H7 (cell line): ENCODE results near the gene ACBD6. TPM values are rescaled to one million over a fixed set of nuclear protein-coding genes. Genes with fewer than 3 reads are reported as not detected.
"Not testable (repeated sequence)": the region's sequence is repeated elsewhere in the genome, so short reads cannot be mapped to it uniquely, and the experiment has no call there.

Source experiments
- DNase-seq: peaks from one replicate; pipeline ENCODE4 v3.0.0; 2012
- H3K27me3 ChIP-seq: 2 replicates; pipeline ENCODE4 v1.6.0; 2011; ENCODE audit warnings: mild to moderate bottlenecking, low read length; ENCODE audit not compliant: control insufficient read depth, insufficient read depth
- H3K36me3 ChIP-seq: replicated peaks from 2 replicates; pipeline ENCODE4 v1.5.1; 2011; ENCODE audit warnings: low read length; ENCODE audit not compliant: control insufficient read depth, insufficient read depth
- H3K4me3 ChIP-seq: 2 replicates; pipeline ENCODE4 v1.5.1; 2011; ENCODE audit warnings: low read depth, mild to moderate bottlenecking, control low read depth, low read length, moderate library complexity; ENCODE audit not compliant: insufficient read depth
- total RNA-seq: library from RNA; depleted of rRNA; stranded (reverse); fragments of >200 nt; shearing (Covaris generic); gene quantifications from 2 replicates; pipeline ENCODE4 v1.2.3, GENCODE V29; 2014; rRNA removed

ACBD6 gene, protein sequence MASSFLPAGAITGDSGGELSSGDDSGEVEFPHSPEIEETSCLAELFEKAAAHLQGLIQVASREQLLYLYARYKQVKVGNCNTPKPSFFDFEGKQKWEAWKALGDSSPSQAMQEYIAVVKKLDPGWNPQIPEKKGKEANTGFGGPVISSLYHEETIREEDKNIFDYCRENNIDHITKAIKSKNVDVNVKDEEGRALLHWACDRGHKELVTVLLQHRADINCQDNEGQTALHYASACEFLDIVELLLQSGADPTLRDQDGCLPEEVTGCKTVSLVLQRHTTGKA
- 69.2 and 73.2 TPM in 2 replicates for total RNA-seq

DNA sequence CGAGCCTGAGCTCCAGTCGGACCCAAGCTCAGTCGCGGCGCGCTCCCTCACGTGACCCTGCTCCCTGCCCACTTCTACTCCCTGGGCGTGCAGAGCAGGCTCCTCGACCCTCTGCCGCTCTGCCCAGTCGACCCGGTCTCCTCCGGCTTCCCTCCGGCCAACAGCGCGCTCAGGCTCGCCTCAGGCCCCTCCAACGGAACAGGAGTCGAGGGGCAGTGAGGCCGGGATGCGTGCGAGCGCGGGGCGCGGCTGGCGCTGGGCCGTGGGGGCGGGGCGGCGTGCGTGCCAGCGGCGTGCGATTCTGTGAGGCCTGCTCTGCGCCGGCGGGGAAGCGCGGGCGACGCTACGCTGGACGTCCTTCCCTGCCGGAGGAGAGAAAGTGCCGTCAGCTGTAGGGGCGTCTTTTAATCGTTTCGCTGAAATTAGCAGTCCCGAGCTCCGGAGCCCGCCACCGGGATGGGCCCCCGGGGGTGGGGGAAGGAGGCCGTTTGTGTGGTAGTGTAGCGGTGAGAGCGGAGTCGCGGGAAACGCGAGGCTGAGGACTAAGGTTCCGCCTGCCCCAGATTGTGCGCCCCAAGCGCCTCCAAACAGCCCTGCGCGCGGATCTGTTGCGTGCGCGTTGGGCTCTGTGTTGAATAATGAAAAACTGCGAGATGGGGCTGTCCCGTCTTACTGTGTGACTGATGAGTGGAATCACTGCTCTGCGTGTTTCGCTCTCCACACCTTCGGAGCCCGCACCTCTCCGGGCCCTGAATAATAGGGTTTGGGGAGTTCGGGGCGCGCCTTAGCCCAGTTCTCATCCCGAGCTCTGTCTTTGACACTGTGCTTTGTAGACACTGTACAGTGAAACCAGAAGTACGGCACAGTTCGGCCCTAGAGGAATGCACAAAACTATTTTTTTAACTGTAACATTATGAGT, at the start of gene ACBD6:
ACBD6 (minus strand) TSS at position 217 of the 919 bp plus-strand sequence. CDS start 311 bp downstream, outside the sequence.
- H3K27me3 ChIP-seq: peaks cover 2% of the 10 kb centered on the region; the same call in 1 of the 2 replicates
- peak within 1 kb of the TSS; percentile 60 for H3K4me3 ChIP-seq
- DNase-seq: peak; percentile 89
- H3K36me3 ChIP-seq: no peaks in the 10 kb centered on the region

DNA sequence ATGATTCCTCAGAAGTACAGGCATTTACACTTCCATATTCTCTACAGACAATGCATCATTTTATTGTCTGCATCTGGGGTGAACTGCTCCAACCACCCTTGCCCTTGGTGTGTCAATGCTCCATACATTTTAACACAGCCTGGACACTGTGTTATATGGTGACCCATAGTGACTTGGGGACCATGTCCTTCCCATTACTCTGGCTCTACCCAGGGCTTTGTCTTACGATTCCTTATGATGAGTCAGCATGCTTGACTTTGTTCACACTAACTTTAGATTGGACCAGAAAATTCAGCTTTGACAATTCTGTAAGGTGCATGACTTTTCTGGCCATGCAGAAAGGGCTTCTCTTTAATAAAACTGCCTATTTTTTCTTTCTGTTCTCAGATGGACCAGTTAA, 49.6 kb upstream of the ACBD6 start:
- no peak for DNase-seq
- no peak overlapping the region for H3K4me3 ChIP-seq
- H3K36me3 ChIP-seq: no peaks in the 10 kb centered on the region
- H3K27me3 ChIP-seq: no peaks in the 10 kb centered on the region; the same call in 1 of the 2 replicates

DNA sequence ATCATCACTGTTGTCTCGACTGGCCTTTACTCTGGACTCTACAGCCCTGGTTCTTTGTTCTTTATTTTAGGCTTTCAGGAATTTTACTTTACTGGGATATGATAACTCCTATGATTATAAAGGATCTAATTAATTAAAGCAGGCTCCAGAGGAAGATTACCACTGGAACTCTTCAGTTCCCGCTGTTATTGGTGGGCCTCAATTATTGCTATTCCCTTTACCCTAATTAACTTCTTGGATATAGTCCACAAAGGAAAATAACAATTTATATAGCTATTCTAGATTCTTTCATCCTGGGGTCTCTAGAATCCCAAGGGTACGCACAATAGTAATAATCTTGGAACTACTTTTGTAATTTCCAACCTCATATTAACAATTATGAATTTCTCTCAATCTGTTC, 47.9 kb upstream of the ACBD6 start:
- no peaks in the 10 kb centered on the region for H3K27me3 ChIP-seq
- no peak for DNase-seq
- no peak overlapping the region for H3K4me3 ChIP-seq
- H3K36me3 ChIP-seq: no peaks in the 10 kb centered on the region

DNA sequence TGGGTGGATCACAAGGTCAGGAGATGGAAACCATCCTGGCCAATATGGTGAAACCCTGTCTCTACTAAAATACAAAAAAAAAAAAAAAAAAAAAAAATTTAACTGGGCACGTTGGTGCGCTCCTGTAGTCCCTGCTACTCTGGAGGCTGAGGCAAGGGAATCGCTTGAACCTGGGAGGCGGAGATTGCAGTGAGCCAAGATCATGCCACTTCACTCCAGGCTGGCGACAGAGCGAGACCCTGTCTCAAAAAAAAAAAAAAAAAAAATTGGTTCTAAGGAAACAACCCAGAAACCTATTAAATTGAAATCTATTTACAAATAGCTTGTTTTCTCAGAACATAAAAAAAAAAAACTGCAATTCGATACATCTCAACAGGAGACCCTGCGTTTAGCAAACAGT, 47.4 kb upstream of the ACBD6 start:
- DNase-seq, H3K36me3 ChIP-seq, H3K27me3 ChIP-seq, H3K4me3 ChIP-seq: not testable (repeated sequence)

DNA sequence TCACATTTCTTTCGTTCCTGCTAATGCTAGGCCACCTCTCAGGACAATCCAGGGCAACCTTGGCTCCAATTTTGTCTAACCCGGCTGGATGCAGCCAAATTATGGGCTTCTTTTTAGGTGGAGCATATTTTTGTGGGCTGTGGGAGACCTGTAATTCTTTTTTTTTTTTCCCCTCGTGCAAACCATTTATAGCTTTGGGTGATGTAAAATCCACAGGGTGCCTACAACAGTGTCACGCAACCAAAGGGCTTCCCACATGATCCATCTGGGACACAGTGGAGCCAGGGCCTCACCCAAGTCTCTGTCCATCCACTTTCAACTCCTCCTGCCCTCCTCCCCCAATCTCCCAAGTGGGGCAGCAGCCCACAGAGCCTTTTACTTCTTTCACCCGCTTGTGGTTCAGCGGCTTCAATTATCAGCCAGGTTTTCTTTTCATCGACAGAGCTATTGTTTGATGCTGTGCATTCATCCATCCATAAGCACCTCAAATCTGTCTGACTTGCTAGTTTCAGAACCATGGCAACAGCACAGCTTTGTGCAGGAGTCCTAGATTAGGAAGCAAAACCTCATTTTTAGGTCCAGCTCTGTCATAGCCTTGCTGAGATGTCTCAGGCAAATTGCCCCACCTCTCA, 46.4 kb upstream of the ACBD6 start:
- no peak for DNase-seq
- Histone ChIP-seq H3K27me3 (no peaks in the 10 kb centered on the region), H3K36me3 (no peaks in the 10 kb centered on the region), H3K4me3 (no peak overlapping the region)

DNA sequence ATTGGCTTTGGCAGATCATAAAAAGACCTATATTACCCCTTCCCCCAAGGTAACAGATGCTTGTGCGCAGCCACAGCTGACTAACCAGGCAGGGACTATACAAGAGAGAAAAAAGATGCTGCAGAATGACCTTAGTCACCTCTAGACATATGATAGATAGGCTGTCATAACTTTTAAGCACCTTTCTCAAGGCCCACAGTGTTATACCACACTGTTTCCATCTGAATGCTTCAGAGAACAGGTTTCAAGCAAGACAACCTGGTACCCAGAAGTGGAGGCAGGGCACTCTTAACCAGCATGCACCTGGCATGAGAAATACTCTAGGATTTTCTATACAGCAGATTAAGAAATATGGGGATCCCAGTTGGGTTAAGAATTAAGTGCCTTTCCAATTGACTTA, 43.6 kb upstream of the ACBD6 start:
- no peaks in the 10 kb centered on the region for H3K36me3 ChIP-seq
- DNase-seq: no peak

DNA sequence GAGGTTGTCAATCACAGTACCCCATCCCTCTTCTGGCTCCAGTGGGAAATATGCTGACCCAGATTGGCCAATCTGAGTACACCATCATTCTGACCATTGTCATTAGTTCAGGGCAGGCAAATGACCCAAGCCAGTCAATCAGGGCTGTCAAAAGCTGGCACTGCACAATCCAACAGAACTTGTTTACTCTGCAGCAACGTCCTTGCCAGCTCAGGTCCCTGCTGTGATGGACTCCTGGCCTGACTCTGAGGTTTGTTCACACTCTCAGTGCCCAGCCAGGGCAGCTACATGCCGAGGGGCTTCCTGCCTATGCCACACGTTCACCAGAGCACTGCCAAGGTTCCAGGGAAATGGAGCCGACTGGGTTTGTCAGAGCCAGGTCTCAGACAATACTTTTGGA, 41.7 kb upstream of the ACBD6 start:
- H3K27me3 ChIP-seq: no peaks in the 10 kb centered on the region
- H3K36me3 ChIP-seq: no peaks in the 10 kb centered on the region
- H3K4me3 ChIP-seq: no peak overlapping the region
- DNase-seq: no peak

More for the DNA sequence above, 43.6 kb upstream of the ACBD6 start:
- Histone ChIP-seq H3K4me3 (no peak overlapping the region), H3K27me3 (no peaks in the 10 kb centered on the region)

DNA sequence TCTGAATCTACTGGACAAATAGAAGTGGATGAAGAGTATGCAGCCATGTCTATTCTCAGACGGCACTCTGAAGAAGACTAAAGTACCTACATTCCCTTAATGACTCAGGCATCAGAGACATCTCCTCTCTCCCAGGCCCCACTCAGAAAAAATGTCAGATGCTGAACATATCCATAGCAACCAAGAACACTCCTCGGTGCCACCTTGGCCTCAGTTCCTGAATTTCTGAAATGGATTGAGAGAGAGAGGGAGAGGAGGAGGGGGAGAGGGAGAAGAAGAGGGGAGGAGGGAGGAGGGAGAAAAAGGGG, 40.4 kb upstream of the ACBD6 start:
- H3K36me3 ChIP-seq: no peaks in the 10 kb centered on the region
- no peak overlapping the region for H3K4me3 ChIP-seq
- no peaks in the 10 kb centered on the region for H3K27me3 ChIP-seq
- no peak for DNase-seq

DNA sequence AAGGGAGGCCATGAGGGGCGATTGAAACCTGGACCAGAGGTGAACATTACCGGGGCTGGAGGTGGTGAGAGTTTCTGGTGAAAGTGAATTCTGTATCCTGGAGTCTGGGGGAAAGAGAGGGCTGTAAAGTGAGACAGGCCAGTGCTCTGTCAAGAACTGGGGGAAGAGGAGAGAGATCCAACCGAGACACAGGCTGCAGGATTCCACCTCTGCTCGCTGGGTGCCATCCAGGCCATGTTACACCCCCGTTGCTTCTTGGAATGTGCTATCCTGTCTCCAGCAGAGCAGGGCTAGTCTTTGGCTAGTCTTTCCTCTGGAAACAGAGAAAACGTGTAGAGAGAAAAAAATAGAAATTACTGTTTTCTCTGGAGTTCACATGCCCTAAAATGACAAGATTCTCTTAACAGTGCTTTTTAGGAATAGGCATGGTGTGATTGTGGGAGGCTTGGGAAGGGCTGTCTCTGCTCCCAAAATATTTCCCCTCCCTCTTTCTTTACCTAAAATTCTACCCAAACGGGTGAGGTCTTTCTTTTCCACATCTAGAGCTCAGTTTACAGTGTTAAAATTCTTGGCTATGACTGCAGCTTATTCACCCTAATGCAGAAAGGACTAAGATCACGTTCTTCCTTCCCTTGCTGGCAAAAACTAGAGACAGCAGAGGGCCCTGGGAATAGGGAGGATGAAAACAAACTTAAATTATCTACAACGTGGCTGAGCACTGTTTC, 39.9 kb upstream of the ACBD6 start:
- Histone ChIP-seq H3K36me3 (no peaks in the 10 kb centered on the region), H3K4me3 (no peak overlapping the region), H3K27me3 (no peaks in the 10 kb centered on the region)
- peak; percentile 39 for DNase-seq

DNA sequence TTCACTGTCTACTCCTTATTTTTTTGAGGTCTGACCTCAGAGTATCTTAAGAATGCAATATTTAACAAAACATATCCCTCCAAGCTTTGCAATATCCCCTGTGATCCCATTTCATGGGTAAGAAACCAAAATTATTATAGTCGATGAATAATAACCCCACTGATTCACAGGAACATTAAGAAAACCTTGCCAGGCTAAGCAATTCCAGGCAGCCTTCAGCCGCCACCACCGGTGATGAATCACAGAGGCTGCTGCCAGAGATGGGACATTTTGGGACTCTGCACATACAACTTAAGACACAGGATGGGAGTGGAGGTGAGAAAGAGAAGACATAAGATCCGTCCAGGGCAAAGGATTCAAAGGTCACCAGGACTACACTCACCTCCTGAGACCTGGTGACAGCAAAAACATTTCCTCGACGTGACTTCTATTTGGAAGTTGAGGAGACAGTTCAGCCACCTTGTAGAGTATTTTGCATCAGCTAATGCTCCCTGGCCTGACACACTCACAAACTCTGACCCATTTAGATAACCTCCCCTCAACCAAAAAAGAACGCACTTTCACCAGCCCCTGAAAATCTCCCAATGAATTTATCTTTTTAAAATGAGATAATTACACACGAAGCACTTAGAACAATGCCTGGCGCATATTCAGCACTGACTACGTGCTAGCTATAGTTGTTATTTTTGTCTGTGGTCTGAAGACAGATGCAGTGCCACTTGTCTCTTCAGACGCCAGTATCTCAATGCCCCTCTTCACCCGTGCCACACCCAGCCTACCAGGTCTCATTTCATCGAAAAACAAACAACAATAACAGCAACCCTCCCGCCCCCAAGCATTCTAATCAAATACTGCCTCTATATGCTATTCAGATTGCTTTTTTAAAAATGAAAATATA, 38.6 kb upstream of the ACBD6 start:
- Histone ChIP-seq H3K27me3 (no peaks in the 10 kb centered on the region), H3K36me3 (no peaks in the 10 kb centered on the region), H3K4me3 (no peak overlapping the region)
- DNase-seq: no peak

DNA sequence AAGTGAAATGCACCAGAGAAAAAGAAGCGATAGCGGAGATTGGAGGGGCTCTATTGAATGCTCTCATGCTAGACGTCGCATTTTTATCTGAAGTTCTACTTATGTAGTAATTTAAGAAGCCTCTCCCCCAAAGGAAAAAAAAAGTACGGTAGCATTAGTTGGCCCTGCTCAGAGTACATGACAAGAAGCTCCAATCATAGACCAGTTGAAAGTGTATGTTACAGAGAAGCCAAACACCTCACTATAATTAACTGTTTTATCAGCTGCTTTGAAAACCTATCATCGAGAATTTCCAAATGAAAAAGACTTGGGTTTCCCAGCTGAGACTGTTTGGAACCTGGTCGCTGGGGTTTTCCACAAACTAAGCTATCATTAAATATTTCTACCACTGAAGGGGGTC, 36.8 kb upstream of the ACBD6 start:
- Histone ChIP-seq H3K36me3 (no peaks in the 10 kb centered on the region), H3K27me3 (no peaks in the 10 kb centered on the region), H3K4me3 (no peak overlapping the region)
- no peak for DNase-seq

DNA sequence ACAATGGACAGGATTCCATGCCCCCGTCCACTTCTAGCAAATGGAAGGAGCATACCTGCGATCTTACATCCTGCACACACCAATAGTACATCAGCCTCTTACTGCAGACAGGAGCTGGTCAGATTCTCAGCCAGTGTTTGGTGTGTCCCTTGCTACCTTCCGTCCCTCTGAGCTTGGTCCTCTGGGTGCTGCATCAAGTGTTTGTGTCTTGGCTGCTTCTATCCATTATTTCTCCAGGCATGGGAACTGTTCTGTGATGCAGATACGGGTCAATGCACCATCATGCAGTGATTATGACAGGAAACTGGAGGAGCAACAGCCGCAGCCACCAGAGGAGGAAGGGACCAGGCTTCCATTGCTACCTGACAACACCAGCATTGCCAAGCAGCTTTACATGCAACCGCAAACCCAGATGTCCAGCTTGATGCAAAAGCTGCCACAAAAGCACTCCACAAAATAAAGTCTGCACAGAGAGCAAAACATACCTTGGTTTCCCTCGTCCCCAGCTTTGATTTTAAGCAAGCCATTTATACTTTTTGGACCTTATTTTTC, 34.5 kb upstream of the ACBD6 start:
- no peak for DNase-seq
- no peaks in the 10 kb centered on the region for H3K36me3 ChIP-seq
- H3K27me3 ChIP-seq: no peaks in the 10 kb centered on the region
- no peak overlapping the region for H3K4me3 ChIP-seq

DNA sequence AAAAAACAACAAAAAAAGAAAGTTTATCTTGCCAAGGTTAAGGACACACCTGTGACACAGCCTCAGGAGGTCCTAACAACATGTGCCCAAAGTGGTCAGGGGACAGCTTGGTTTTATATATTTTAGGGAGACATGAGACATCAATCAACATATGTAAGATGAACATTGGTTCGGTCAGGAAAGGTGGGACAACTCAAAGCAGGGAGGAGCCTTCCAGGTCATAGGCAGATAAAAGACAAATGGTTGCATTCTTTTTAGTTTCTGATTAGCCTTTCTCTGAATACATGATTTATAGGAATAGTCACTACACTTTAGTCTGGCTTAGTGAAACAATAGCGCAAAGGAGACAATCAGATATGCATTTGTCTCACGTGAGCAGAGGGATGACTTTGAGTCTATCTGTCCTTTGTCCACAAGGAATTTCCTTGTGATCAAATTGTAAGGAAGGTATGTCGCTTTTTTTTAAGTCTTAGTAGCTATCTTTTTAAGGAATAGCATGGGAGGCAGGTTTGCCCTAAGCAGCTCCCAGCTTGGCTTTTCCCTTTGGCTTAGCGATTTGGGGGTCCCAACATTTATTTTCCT, 33.1 kb upstream of the ACBD6 start:
- no peak overlapping the region for H3K4me3 ChIP-seq
- no peaks in the 10 kb centered on the region for H3K36me3 ChIP-seq
- DNase-seq: no peak
- no peaks in the 10 kb centered on the region for H3K27me3 ChIP-seq
